GM12865 (cell line): Measurements from ENCODE around the gene BRD3OS.
A peak's percentile ranks its signal among the peaks of the same experiment; 100 is the strongest.

Experiments
- DNase-seq: peaks from one replicate; pipeline ENCODE4 v3.0.0; 2010; ENCODE audit warnings: low read depth
- H3K4me3 ChIP-seq: 2 replicates; pipeline ENCODE4 v1.5.1; 2011; ENCODE audit warnings: mild to moderate bottlenecking, low read depth, low read length, control low read depth
- TF ChIP-seq, protein P1 (sequence below): IDR thresholded peaks from 2 replicates; pipeline ENCODE4 v1.5.1; 2011; ENCODE audit warnings: low read length, control low read depth, low read depth, inconsistent platforms; ENCODE audit not compliant: insufficient read depth; ENCODE audit errors: missing control alignments

Gene BRD3OS

DNA sequence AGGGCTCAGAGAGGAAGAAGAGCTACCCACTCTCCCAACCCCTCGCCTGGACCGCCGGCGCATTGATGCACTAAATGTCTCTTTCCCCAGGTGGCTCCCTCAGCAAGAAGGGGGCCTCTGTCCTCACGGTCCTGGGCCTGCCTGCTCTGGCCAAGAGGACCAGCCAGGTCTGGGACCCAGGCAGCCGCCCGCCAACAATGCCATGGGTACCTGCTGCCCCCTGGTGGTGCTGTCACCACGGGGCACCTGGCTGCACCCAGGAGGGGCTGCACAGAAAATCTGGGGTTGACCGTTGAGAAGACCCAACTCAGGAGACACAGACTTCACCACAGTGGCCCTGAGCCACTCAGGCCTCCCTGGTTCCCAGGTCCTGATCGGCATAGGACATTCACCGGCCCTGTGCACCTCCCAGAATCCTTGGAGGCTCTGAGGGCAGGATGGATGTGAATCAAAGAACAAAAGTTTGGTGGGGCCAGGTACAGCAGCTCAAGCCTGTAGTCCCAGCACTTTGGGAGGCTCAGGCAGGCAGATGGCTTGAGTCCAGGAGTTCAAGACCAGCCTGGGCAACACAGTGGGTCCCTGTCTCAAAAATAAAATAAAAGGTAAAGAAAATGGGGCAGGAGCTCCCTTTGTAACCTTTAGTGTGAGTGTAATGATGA, 30.8 kb upstream of the BRD3OS start:
- no peak overlapping the region for H3K4me3 ChIP-seq
- TF ChIP-seq, protein P1, sequence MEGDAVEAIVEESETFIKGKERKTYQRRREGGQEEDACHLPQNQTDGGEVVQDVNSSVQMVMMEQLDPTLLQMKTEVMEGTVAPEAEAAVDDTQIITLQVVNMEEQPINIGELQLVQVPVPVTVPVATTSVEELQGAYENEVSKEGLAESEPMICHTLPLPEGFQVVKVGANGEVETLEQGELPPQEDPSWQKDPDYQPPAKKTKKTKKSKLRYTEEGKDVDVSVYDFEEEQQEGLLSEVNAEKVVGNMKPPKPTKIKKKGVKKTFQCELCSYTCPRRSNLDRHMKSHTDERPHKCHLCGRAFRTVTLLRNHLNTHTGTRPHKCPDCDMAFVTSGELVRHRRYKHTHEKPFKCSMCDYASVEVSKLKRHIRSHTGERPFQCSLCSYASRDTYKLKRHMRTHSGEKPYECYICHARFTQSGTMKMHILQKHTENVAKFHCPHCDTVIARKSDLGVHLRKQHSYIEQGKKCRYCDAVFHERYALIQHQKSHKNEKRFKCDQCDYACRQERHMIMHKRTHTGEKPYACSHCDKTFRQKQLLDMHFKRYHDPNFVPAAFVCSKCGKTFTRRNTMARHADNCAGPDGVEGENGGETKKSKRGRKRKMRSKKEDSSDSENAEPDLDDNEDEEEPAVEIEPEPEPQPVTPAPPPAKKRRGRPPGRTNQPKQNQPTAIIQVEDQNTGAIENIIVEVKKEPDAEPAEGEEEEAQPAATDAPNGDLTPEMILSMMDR = peak; percentile 98
- DNase-seq = peak; percentile 81

DNA sequence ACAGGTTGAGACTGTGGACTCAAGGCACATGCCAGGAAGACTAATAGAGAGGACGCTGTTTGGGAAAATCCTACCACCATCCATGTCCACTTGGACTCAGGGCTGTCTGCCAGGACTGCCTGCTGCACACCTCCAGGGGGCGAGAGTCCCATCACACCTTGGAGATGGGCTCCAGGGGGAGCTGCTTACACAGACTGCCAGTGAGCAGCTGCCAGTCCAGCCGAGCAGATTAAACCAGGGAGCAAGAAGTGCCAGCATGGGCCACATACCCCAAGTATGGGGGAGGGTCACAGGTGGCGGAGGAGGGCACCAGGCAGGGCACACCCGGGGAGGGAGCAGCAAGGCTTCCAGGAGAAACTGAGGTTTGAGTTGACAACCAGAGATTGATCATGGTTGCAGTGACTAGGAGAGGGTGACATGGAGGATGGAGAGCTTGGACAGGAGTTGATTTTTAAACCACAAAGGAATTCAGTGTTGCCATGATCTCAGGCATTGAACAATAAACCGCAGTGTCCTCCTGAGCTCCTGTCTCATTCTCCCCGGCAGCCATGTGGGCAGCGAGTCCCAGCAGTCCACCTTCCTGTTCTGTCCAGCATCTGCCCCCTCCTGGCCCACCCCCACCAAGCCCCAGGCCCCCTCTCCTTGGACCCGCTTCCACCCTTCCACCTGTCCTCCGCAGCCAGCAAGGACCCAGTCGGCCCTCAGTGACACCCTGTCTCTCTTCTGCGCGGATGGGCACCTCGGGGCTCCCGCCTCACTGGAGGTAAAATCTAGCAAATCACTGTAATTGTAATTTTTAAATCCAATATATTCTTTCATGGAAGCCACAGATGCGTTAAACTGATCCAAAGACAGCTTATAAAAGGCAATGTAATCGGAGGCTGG, 30.0 kb upstream of the BRD3OS start:
- peak; percentile 44 for DNase-seq
- H3K4me3 ChIP-seq = no peak overlapping the region
- TF ChIP-seq, protein P1 = peak; percentile 23

DNA sequence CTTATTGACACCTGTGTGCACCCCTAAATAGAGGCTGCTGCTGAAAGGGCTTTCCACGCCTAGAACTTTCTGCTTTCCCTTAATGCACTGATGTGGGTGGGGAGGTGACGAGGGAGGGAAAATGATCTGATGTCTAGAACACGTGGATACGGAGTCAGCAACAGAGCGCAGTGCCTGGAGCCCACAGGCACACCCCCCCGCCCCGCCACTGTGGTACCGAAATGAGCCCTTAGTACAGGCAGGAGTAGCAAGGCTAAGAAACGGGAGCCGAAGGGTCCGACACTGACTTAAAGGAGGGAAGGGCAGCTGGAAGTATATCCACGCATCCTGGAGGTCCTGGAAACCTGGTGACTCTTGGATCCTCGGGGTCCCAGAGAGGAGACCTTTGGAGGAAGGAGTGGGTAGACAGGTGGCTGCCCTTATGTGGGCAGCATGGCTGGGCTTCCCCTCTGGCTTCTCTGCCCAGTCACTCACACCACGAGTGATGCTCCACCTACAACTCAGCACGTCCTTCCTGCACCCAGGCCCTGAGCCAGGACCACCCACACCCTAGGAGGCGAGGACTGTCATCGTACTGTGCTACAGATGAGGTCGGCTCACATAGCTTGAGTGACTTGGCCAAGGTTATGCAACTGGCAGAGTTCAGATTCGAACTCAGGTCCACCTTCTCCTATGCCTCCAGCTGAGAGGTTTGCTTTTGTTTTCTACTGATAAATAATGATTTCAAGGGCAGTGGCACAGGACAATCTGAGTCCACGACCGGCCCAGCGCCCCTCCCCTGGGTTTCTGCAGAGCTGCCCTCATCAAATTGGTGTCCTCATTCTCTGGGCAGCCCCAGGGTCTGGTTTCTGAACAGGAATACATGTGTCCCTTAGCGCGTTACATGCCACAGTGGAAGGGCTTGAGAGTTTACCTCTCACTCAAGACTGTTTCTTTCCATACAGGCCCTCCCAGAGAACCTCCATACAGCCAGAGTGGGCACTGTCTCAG, 28.5 kb upstream of the BRD3OS start:
- DNase-seq = no peak
- no peak overlapping the region for H3K4me3 ChIP-seq
- TF ChIP-seq, protein P1 = no peak

DNA sequence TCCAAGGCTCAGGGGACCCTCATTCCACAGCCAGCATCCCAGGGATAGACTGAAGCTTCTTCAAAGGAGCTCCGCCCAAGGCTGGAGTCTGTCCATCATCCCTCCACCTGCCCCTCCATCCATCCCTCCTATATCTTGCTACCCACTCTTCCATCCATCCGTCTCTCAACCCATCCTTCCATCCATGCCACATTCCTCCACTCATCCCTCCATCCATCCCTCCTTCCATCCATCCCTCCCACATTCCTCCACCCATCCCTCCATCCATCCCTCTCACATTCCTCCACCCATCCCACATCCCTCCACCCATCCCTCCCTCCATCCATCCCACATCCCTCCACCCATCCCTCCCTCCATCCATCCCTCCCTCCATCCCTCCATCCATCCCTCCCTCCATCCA, 27.7 kb upstream of the BRD3OS start:
- TF ChIP-seq, protein P1 = no peak
- no peak overlapping the region for H3K4me3 ChIP-seq
- DNase-seq = no peak

DNA sequence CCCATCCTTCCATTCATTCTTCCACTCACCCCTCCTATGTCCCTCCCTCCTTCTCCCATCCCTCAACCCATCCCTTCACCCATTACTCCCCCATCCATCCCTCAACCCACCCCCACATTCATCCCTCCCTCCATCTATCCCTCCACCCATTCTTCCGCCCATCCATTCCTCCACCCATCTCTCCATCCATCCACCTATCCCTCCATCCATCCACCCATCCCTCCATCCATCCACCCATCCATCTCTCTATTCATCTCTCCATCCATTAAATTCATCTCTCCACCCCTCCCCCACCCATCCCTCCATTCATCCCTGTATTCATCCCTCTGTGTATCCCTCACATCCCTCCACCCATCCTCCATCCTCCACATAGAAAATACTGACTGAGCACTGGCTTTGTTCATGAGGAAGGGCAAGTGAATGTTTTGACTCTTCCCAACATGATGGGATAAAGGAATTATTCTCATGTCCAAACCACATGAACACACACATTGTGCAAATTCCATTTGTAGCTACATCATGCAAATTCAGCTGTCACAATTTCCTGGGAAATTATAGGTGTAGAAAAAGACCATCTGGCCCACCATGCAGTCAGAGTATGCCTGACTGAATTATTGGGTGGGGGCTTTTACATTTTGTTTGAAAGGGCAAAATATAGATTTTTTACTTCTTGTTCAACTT, 26.2 kb upstream of the BRD3OS start:
- H3K4me3 ChIP-seq = no peak overlapping the region
- DNase-seq = no peak
- TF ChIP-seq, protein P1 = no peak

DNA sequence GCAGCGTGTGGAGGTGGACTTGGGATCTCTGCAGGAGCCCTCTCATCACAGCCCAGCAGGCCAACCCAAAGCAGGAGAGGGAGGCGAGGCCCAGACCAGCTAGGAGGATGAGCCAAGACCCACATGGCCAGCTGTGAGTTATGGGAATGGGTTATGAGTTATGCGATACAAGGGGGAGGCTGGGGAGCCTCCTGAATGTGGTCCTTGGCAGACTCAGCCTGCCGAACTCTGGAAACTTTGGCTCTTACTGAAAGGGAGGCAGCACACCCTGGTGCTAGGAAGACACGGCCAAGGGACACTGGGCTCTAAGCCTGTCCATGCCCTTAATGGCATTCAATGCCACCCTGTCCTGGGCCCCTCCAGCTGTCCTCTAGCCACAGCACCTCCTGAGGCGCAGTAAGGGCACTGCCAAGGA, 25.4 kb upstream of the BRD3OS start:
- H3K4me3 ChIP-seq = no peak overlapping the region
- TF ChIP-seq, protein P1 = no peak
- no peak for DNase-seq
